ENCODE measurements around the gene PDAP1. TPM values are rescaled to one million over a fixed set of nuclear protein-coding genes. Genes with fewer than 3 reads are reported as not detected.
A peak's percentile ranks its signal among the peaks of the same experiment; 100 is the strongest.

The PDAP1 gene
- total and polyA plus RNA-seq, 10 of the 15 experiments (the other 5 are each of a cell fraction or from before 2014, with no cell fraction given), result 6.6 to 200 (median 87.7) TPM

DNA sequence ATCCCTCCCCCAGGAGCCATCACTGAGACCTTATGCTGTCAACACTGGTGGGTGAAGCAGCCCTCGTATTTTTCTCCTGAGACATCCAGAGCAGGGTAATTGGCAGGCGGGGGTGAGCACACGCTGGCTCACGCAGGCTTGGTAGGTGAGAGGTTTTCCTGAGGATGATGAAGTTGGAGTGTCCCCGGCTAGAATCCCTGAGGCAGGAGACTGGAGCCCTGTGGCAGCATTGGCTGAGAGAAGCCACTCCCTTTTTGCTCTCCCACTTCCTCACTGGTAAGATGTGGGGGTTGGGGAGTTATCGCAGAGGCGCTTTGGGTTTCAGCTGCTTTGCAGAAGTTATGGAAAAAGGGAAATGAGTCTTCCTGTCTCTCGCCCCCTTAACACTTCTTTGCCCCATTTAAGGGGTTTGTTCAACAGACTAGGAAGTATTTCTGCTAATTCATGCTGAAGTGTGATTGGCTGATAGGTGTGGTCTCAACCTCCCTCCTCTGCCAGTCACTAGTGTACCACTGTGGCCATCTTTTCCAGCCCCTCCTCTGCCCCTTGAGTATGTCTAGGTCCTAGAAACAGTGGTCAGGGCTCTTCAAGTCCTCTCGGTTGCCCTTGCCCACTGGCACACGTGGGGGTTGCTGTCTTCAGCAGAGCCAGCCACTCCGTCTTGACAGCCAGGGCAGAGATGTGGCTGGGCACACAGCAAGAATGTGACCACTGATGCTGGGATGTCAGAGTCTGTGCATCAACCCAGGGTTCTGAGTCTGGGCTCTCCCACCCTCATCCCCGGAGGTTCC, 28.2 kb downstream of the PDAP1 start (continued):
- TF ChIP-seq LARP7 (IDR thresholded peaks at IDR 0.05) (peak; percentile 89), CBFB (IDR thresholded peaks at IDR 0.05; ENCODE audit: low read depth) (peak; percentile 1; the same call in 1 of the 2 replicates), PRDM15 (CRISPR knock-in tag; IDR thresholded peaks at IDR 0.05) (no peak), SRF (IDR thresholded peaks at IDR 0.05; ENCODE audit: low read depth in 2 of 2, low read length in 2 of 2) (peak in 1 of 2 experiments; percentile 73; a peak in 2 of 4 replicates), YY1 (IDR thresholded peaks at IDR 0.05; ENCODE audit: low read depth, low read length) (peak; percentile 78), BCL11A (IDR thresholded peaks at IDR 0.05; ENCODE audit: low read depth, low read length) (no peak; the same call in 1 of the 2 replicates), MTA2 (IDR thresholded peaks at IDR 0.05; ENCODE audit: low read depth) (peak; percentile 76), NBN (IDR thresholded peaks at IDR 0.05) (no peak; the same call in none of the 2 replicates), HCFC1 (IDR thresholded peaks at IDR 0.05; ENCODE audit: low read length) (no peak), BHLHE40 (IDR thresholded peaks at IDR 0.05; ENCODE audit: borderline replicate concordance in 1 of 2, low read depth in 2 of 2, low read length in 1 of 2) (peak in 1 of 2 experiments; percentile 51; a peak in 3 of 4 replicates), NFYB (IDR thresholded peaks at IDR 0.05; ENCODE audit: insufficient read depth, low read depth, low read length) (peak; percentile 80), GABPA (IDR thresholded peaks at IDR 0.05; ENCODE audit: low read depth) (no peak), SMARCA5 (IDR thresholded peaks at IDR 0.05) (peak; percentile 98), MYC (IDR thresholded peaks at IDR 0.05; ENCODE audit: insufficient read depth, insufficient read length, insufficient replicate concordance, low read length, severe bottlenecking) (peak; percentile 38), NR2C1 (IDR thresholded peaks at IDR 0.05) (no peak), ZSCAN29 (IDR thresholded peaks at IDR 0.05) (no peak), IKZF1 (conservative IDR thresholded peaks at IDR 0.05) (peak; percentile 99), ZBED1 (IDR thresholded peaks at IDR 0.05; ENCODE audit: borderline replicate concordance) (peak; percentile 80), ZZZ3 (IDR thresholded peaks at IDR 0.05; ENCODE audit: control insufficient read depth, insufficient read length, low read depth) (no peak), FOS (IDR thresholded peaks at IDR 0.05; ENCODE audit: borderline replicate concordance, extremely low read depth, insufficient read length) (no peak), BCLAF1 (IDR thresholded peaks at IDR 0.05) (no peak), ZNF274 (IDR thresholded peaks at IDR 0.05; ENCODE audit: insufficient read depth, insufficient read length) (no peak), STAT1 (conservative IDR thresholded peaks at IDR 0.05) (0 out of 2 replicates have a peak, but pooled peaks have one; percentile 33)
- TF ChIP-seq, protein P1, sequence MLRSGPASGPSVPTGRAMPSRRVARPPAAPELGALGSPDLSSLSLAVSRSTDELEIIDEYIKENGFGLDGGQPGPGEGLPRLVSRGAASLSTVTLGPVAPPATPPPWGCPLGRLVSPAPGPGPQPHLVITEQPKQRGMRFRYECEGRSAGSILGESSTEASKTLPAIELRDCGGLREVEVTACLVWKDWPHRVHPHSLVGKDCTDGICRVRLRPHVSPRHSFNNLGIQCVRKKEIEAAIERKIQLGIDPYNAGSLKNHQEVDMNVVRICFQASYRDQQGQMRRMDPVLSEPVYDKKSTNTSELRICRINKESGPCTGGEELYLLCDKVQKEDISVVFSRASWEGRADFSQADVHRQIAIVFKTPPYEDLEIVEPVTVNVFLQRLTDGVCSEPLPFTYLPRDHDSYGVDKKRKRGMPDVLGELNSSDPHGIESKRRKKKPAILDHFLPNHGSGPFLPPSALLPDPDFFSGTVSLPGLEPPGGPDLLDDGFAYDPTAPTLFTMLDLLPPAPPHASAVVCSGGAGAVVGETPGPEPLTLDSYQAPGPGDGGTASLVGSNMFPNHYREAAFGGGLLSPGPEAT (IDR thresholded peaks at IDR 0.05; ENCODE audit: low read depth), result peak; percentile 96
